A673 (cell line): ENCODE results near the gene CLPX. TPM values are rescaled to one million over a fixed set of nuclear protein-coding genes. Genes with fewer than 3 reads are reported as not detected.

ENCODE experiments used
- BruUV-seq: library from RNA; stranded (reverse); fragments of 400-500 nt; replicated peaks from 2 replicates; lab custom pipeline; 2021; lab: Mats Ljungman, UMichigan
- CTCF ChIA-PET: fragments of 300-600 bp; sonication (Branson Sonifier 250); formaldehyde crosslinking; loops from one replicate; lab custom pipeline; 2022; ENCODE audit warnings: antibody characterized with exemption; lab: Charles Lee
- POLR2A ChIA-PET: fragments of 300-600 bp; sonication (Branson Sonifier 250); formaldehyde crosslinking; loops from one replicate; lab custom pipeline; 2022; ENCODE audit warnings: antibody characterized with exemption; ENCODE audit not compliant: low non-redundant PET; lab: Charles Lee
- DNase-seq: peaks from one replicate; pipeline ENCODE4 v3.0.0-alpha.2; 2015; ENCODE audit warnings: low spot score
- H3K27ac ChIP-seq: fragments of 200-600 bp; sonication (generic); 2 replicates; pipeline ENCODE4 v1.5.1; 2016; ENCODE audit warnings: mixed run types, low read depth, mild to moderate bottlenecking, mixed read lengths, antibody characterized with exemption, low read length; ENCODE audit not compliant: poor library complexity, severe bottlenecking
- H3K27me3 ChIP-seq: fragments of 200-600 bp; sonication (generic); replicated peaks from 2 replicates; pipeline ENCODE4 v1.6.1; 2017; ENCODE audit warnings: mixed run types, low read depth, mild to moderate bottlenecking, mixed read lengths, antibody characterized with exemption, low read length; ENCODE audit not compliant: insufficient read depth, poor library complexity
- H3K36me3 ChIP-seq: fragments of 200-600 bp; sonication (generic); 2 replicates; pipeline ENCODE4 v1.6.1; 2016; ENCODE audit warnings: mixed run types, mild to moderate bottlenecking, mixed read lengths, antibody characterized with exemption, low read length; ENCODE audit not compliant: insufficient read depth, poor library complexity, severe bottlenecking
- H3K4me1 ChIP-seq: fragments of 200-600 bp; sonication (generic); 2 replicates; pipeline ENCODE4 v1.6.1; 2017; ENCODE audit warnings: mixed run types, mild to moderate bottlenecking, mixed read lengths, antibody characterized with exemption, low read length; ENCODE audit not compliant: insufficient read depth, poor library complexity, severe bottlenecking
- H3K4me3 ChIP-seq: fragments of 200-600 bp; sonication (generic); 2 replicates; pipeline ENCODE4 v1.5.1; 2016; ENCODE audit warnings: low read depth, mixed run types, mild to moderate bottlenecking, mixed read lengths, low read length; ENCODE audit not compliant: poor library complexity, severe bottlenecking
- H3K9me3 ChIP-seq: fragments of 200-600 bp; sonication (generic); 2 replicates; pipeline ENCODE4 v1.6.1; 2016; ENCODE audit warnings: mixed run types, low read depth, mild to moderate bottlenecking, mixed read lengths, antibody characterized with exemption, low read length; ENCODE audit not compliant: poor library complexity, severe bottlenecking
- CTCF ChIP-seq: fragments of 300-800, 200-600 bp; sonication (generic); conservative IDR thresholded peaks from 2 replicates; pipeline ENCODE4 v1.5.1; 2017; ENCODE audit warnings: low read depth, mild to moderate bottlenecking, antibody characterized with exemption, low read length, moderate library complexity, mixed read lengths
- EZH2 ChIP-seq: fragments of 200-600 bp; sonication (generic); IDR thresholded peaks from 2 replicates; pipeline ENCODE4 v1.6.1; 2017; ENCODE audit warnings: borderline replicate concordance, low read depth, mild to moderate bottlenecking, mixed read lengths, antibody characterized with exemption, low read length; ENCODE audit not compliant: poor library complexity, severe bottlenecking
- intact Hi-C: fragments of 100-400 bp; cut with micrococcal nuclease; formaldehyde crosslinking; loops from one replicate; pipeline ENCODE4 v1.10.0; 2022; ENCODE audit not compliant: unreplicated experiment
- total RNA-seq: library from RNA; stranded (reverse); gene quantifications from 2 replicates; pipeline ENCODE4 v1.2.3, GENCODE V29; 2021

The CLPX gene
- total RNA-seq, 1 experiment from 2014 or later: 60.2 TPM

- no peaks in the 10 kb centered on the region for H3K4me1 ChIP-seq
- H3K4me3 ChIP-seq: no peak overlapping the region
- no peaks in the 10 kb centered on the region for H3K9me3 ChIP-seq
- ChIA-PET POLR2A (no interaction called here), CTCF (no interaction called here)
- no peak for TF ChIP-seq EZH2
- TF ChIP-seq CTCF: no peak
- H3K36me3 ChIP-seq: no peaks in the 10 kb centered on the region
- no peak overlapping the region for H3K27ac ChIP-seq
- DNase-seq: no peak
- H3K27me3 ChIP-seq: no peaks in the 10 kb centered on the region
- intact Hi-C loops: no loop called here
- no TSS peak for BruUV-seq
Observed at GRCh38 chr15:65204236-65204930, 19.2 kb upstream of the CLPX start.

DNA sequence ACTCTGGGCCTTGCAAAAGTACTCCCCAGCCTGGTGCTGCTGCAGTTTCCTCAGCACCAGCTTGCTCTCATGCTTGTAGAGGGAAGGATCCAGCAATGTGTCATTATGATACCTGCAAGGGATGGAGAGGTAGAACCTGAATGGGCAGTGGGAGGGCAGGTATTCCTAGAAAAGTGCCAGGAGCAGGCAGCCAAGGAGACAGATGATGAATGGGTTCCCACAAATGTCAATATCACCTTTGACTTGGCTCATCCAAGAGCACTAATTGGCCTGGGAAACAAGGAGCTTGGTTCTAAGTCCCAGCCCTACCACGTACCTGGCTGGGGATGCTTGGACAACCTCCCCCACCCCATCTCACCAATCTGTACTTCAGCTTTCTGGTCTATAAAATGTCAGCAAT, 16.8 kb upstream of the CLPX start:
- H3K4me1 ChIP-seq: no peaks in the 10 kb centered on the region
- CTCF ChIA-PET: no interaction called here
- intact Hi-C loops: no loop called here

DNA sequence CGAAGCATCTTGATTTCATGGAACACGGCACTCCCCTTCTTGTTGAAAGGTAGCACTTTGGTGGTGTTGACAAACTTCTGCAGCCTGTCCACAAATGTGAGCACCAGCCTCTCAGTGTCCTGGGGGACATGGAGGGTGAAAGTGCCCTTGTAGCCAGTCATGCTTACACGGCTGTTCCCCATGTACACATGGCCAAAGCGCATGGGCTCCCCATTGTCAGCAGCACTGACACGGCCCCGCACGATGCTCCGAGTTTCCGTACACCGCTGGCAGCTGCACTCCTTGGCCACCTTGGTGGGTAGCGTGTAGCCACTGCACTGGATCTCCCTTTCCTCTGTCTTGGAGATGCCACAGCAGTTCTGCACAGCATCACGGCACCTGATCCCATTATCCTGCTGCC, 13.4 kb upstream of the CLPX start:
- no peaks in the 10 kb centered on the region for H3K36me3 ChIP-seq
- no peaks in the 10 kb centered on the region for H3K27me3 ChIP-seq
- H3K4me1 ChIP-seq: no peaks in the 10 kb centered on the region
- ChIA-PET CTCF (no interaction called here), POLR2A (no interaction called here)
- no peak for DNase-seq
- intact Hi-C loops: no loop called here
- H3K27ac ChIP-seq: no peak overlapping the region
- no peak overlapping the region for H3K4me3 ChIP-seq
- no peaks in the 10 kb centered on the region for H3K9me3 ChIP-seq
- TF ChIP-seq CTCF (no peak), EZH2 (no peak)
- BruUV-seq: no TSS peak

More for the DNA sequence above, 16.8 kb upstream of the CLPX start:
- POLR2A ChIA-PET: interaction anchor here (0.7 kb wide), 1 partner anchor 16 kb away, joined by 4 read pairs; no protein-coding TSS in a partner anchor
- TF ChIP-seq EZH2 (no peak), CTCF (no peak)
- H3K4me3 ChIP-seq: no peak overlapping the region
- no peak for DNase-seq
- no TSS peak for BruUV-seq
- no peaks in the 10 kb centered on the region for H3K36me3 ChIP-seq
- no peaks in the 10 kb centered on the region for H3K27me3 ChIP-seq
- no peaks in the 10 kb centered on the region for H3K9me3 ChIP-seq
- no peak overlapping the region for H3K27ac ChIP-seq
